GM12865 (cell line): Measurements from ENCODE around the gene C1QC.

ENCODE experiments used
- DNase-seq: peaks from one replicate; pipeline ENCODE4 v3.0.0; 2010; ENCODE audit warnings: low read depth
- H3K4me3 ChIP-seq: 2 replicates; pipeline ENCODE4 v1.5.1; 2011; ENCODE audit warnings: mild to moderate bottlenecking, low read depth, low read length, control low read depth
- TF ChIP-seq, protein P1 (sequence below): IDR thresholded peaks from 2 replicates; pipeline ENCODE4 v1.5.1; 2011; ENCODE audit warnings: low read length, control low read depth, low read depth, inconsistent platforms; ENCODE audit not compliant: insufficient read depth; ENCODE audit errors: missing control alignments

Gene C1QC

DNA sequence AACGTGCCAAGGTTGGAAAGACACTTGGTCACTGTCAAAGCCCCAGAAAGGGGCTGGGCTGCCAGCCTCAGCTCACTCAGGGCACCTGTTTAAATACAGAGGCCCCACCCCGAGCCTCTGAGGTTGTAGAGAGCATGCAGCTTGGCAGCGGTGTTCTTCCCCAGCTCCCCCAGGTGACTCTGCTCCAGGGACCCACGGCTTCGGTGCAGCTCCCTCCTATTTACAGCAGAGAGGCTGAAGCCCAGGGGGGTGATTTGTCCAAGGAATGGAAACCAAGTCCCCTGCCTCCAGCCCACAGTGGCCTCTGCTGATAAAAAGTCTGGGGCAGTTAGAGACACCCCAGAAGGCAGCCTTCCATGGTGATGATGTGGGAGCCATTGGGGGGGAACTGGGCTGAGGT lies 16.1 kb upstream of the C1QC start:
- TF ChIP-seq, protein P1, sequence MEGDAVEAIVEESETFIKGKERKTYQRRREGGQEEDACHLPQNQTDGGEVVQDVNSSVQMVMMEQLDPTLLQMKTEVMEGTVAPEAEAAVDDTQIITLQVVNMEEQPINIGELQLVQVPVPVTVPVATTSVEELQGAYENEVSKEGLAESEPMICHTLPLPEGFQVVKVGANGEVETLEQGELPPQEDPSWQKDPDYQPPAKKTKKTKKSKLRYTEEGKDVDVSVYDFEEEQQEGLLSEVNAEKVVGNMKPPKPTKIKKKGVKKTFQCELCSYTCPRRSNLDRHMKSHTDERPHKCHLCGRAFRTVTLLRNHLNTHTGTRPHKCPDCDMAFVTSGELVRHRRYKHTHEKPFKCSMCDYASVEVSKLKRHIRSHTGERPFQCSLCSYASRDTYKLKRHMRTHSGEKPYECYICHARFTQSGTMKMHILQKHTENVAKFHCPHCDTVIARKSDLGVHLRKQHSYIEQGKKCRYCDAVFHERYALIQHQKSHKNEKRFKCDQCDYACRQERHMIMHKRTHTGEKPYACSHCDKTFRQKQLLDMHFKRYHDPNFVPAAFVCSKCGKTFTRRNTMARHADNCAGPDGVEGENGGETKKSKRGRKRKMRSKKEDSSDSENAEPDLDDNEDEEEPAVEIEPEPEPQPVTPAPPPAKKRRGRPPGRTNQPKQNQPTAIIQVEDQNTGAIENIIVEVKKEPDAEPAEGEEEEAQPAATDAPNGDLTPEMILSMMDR: no peak
- no peak for DNase-seq
- H3K4me3 ChIP-seq: no peak overlapping the region

DNA sequence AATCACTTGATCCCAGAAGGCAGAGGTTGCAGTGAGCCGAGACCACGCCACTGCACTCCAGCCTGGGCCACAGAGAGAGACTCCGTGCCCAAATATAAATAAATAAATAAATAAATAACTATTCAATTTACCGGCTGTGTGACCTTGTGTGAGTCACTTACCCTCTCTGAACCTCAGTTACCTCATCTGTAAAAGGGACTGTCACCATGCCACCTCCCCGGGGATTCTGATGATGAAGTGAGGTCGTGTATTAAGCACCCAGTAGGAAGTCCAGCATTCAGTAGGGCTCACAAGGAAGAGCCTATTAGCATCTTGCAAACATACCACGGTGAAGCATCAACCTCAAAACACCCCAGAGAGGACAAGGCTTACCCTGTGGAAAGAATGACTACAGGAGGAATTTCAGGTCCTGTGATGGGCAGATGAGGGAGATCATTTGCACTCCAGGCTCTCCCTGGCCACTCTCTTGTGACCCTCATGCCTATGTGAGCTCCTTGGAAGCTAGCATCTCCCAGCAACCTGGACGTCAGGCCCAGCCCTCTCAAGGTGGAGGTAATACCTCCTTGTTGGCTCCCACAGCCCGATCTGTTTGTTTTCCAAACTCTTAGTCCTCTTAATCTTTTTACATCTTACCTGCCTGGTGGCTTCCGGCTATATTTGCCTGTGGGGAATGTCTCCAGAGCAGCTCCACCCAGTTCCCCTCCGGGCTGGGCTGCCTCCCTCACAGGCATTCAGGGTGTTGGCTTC lies 14.6 kb upstream of the C1QC start:
- TF ChIP-seq, protein P1: no peak
- DNase-seq: no peak
- H3K4me3 ChIP-seq: no peak overlapping the region

DNA sequence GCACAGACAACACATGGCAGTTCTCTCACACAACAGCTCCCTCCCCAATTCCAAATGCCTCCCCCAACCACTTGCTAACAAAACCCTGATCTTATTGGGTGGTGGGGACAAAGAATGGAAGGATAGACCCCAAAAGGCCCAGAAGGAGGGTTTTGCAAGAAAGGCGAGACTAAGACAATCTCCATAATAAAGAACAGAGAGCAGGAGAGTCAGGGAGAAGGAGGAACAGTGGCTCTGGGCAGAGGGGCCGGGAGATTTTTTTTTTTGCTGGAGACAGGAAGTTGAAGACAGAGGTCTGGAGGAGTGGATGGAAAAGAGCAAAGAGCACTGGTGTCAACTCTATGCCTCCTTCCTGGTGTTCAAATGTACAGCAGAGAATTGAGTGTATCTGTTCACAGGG lies 13.5 kb upstream of the C1QC start:
- no peak for DNase-seq
- H3K4me3 ChIP-seq: no peak overlapping the region
- TF ChIP-seq, protein P1: no peak

DNA sequence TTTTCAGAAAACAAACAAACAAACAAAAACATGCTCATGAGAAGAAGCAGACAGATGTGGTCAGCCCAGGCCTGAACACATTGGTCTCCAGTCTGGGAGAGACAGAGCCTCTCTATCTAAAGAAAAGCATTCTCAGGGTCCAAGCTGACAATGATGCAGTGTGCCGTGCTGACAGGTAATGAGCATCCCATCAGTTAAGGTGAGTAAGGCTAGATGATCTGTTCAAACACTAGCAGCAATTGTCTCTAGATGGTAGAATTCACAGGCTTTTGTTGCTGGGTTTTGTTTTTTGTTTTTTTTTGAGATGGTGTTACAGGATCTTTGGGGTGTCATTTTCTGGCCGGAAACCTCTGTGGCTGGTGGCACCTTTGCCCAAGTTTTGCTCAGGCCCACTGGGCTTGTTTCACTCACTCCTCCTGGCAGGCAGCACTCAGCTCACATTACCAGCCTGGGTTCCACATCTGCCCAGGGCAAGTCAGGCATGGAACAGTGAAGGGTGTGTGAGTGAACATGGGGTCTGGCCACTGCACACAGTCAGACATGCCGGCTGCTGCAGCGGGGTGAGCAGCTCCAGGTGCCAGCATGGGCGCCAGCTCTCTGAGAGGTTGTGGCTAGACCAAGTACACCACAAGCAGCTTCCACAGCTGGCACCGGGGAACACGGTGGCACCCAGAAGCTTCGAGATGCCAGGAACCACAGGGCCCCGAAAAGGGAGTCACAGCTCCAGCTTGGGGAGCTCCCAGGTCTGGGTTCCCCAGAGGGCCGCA lies 9.6 kb upstream of the C1QC start:
- no peak for DNase-seq
- TF ChIP-seq, protein P1: no peak
- no peak overlapping the region for H3K4me3 ChIP-seq

DNA sequence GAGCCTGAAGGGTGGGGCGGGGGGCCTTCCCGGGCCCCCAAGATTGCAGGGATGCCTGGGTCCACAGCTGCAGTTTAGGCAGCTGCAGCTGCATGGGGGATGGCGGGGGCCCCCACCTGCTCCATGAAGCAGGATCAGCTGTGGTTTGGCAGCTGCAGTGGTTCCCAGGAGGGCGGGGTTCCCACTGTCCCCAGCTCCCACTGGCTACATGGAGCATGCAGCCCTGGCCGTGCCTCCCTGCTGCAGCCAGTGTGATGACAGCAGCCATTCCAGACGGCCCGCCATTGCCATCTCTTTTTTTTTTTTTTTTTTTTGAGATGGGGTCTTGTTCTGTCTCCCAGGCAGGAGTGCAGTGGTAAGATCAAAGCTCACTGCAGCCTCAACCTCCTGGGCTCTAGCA lies 8.0 kb upstream of the C1QC start:
- TF ChIP-seq, protein P1: no peak
- DNase-seq: no peak
- no peak overlapping the region for H3K4me3 ChIP-seq

DNA sequence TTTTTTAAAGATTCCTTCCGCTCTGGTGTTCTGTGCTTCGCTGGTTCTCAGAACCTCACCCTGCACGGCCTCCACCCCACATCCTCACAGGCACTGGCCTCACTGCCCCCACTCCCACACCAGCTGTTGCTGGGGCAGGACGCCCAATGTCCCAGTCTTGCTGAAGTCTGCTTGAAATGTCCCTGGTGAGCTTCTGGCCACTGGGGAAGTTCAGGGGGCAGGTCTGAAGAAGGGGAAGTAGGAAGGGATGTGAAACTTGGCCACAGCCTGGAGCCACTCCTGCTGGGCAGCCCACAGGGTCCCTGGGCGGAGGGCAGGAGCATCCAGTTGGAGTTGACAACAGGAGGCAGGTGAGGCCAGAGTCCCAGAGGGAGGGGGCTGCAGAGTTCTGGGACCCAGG lies 7.1 kb upstream of the C1QC start, which contains the start of gene C1QA:
Gene C1QA (plus strand): TSS at position 276 of the 400 bp plus-strand sequence. CDS start 989 bp downstream, outside the sequence.
- TF ChIP-seq, protein P1: no peak
- H3K4me3 ChIP-seq: no peak within 1 kb of the TSS
- no peak for DNase-seq
